GM23338 (cell line): Measurements from ENCODE around the gene TMEM44. TPM values are rescaled to one million over a fixed set of nuclear protein-coding genes. Genes with fewer than 3 reads are reported as not detected.

Source experiments
- ATAC-seq: fragments of 200-7000 bp; cut with Tn5 transposase; 3 replicates; pipeline ENCODE4 v1.9.1; 2020
- DNase-seq: peaks from one replicate; pipeline ENCODE4 v3.0.0-alpha.2; 2015; ENCODE audit warnings: low spot score
- H2AFZ ChIP-seq: fragments of 200-600 bp; sonication (generic); 2 replicates; pipeline ENCODE4 v1.8.0; 2016; ENCODE audit warnings: antibody characterized with exemption, mild to moderate bottlenecking, moderate library complexity
- H3F3A ChIP-seq: fragments of 200-600 bp; sonication (generic); replicated peaks from 2 replicates; pipeline ENCODE4 v1.8.0; 2017; ENCODE audit warnings: antibody characterized with exemption, mixed run types, low read depth
- H3K27ac ChIP-seq: fragments of 200-600 bp; sonication (generic); 2 replicates; pipeline ENCODE4 v1.6.1; 2016; ENCODE audit warnings: low read depth
- H3K27me3 ChIP-seq: fragments of 200-600 bp; sonication (generic); 2 replicates; pipeline ENCODE4 v1.8.0; 2016; ENCODE audit warnings: mild to moderate bottlenecking, mixed run types, moderate library complexity; ENCODE audit not compliant: insufficient read depth
- H3K36me3 ChIP-seq: fragments of 200-600 bp; sonication (generic); 2 replicates; pipeline ENCODE4 v1.8.0; 2016; ENCODE audit warnings: mild to moderate bottlenecking; ENCODE audit not compliant: insufficient read depth
- H3K4me1 ChIP-seq: fragments of 200-600 bp; sonication (generic); 2 replicates; pipeline ENCODE4 v1.8.0; 2016; ENCODE audit warnings: mild to moderate bottlenecking, moderate library complexity; ENCODE audit not compliant: insufficient read depth
- H3K4me2 ChIP-seq: fragments of 200-600 bp; sonication (generic); 2 replicates; pipeline ENCODE4 v1.7.1; 2017; ENCODE audit warnings: mixed run types
- H3K4me3 ChIP-seq: fragments of 200-600 bp; sonication (generic); 2 replicates; pipeline ENCODE4 v1.6.1; 2016; ENCODE audit warnings: mixed run types
- H3K79me2 ChIP-seq: fragments of 200-600 bp; sonication (generic); replicated peaks from 2 replicates; pipeline ENCODE4 v1.8.0; 2017; ENCODE audit warnings: mild to moderate bottlenecking; ENCODE audit not compliant: insufficient read depth
- H3K9me2 ChIP-seq: fragments of 200-600 bp; sonication (generic); 2 replicates; pipeline ENCODE4 v1.8.0; 2017; ENCODE audit not compliant: insufficient read depth
- H4K20me1 ChIP-seq: fragments of 200-600 bp; sonication (generic); replicated peaks from 2 replicates; pipeline ENCODE4 v1.8.0; 2017; ENCODE audit warnings: mild to moderate bottlenecking; ENCODE audit not compliant: insufficient read depth
- H3K27ac Mint-ChIP-seq: 2 replicates; pipeline ENCODE4 v1.8.0; 2020; ENCODE audit warnings: inconsistent platforms, mild to moderate bottlenecking, moderate library complexity, mixed read lengths
- H3K27me3 Mint-ChIP-seq: 3 replicates; pipeline ENCODE4 v1.8.0; 2022; ENCODE audit warnings: low read depth, mild to moderate bottlenecking, moderate library complexity, mixed read lengths, inconsistent platforms; ENCODE audit not compliant: insufficient read depth, poor library complexity
- H3K36me3 Mint-ChIP-seq: 3 replicates; pipeline ENCODE4 v1.8.0; 2021; ENCODE audit warnings: low read depth, mild to moderate bottlenecking, inconsistent platforms, moderate library complexity, mixed read lengths
- H3K4me1 Mint-ChIP-seq: 3 replicates; pipeline ENCODE4 v1.8.0; 2020; ENCODE audit warnings: mild to moderate bottlenecking, inconsistent platforms, mixed read lengths
- H3K4me3 Mint-ChIP-seq: 3 replicates; pipeline ENCODE4 v1.8.0; 2021; ENCODE audit warnings: moderate library complexity, mild to moderate bottlenecking, inconsistent platforms, mixed read lengths
- H3K9me3 Mint-ChIP-seq: 3 replicates; pipeline ENCODE4 v1.8.0; 2020; ENCODE audit warnings: moderate library complexity, mild to moderate bottlenecking, inconsistent platforms, mixed read lengths
- CREB1 ChIP-seq: fragments of 250-450 bp; sonication (Bioruptor Pico); IDR thresholded peaks from 2 replicates; pipeline ENCODE4 v1.5.0; 2020; ENCODE audit warnings: low read depth, mild to moderate bottlenecking, moderate library complexity
- EZH2 ChIP-seq: fragments of 200-600 bp; sonication (generic); IDR thresholded peaks from one replicate; pipeline ENCODE4 v1.8.0; 2017; ENCODE audit warnings: antibody characterized with exemption, mild to moderate bottlenecking, low read depth; ENCODE audit not compliant: unreplicated experiment
- EZH2phosphoT487 ChIP-seq: fragments of 200-600 bp; sonication (generic); IDR thresholded peaks from one replicate; pipeline ENCODE4 v1.8.1; 2018; ENCODE audit warnings: antibody characterized with exemption; ENCODE audit not compliant: unreplicated experiment
- JUNB ChIP-seq: IDR thresholded peaks from one replicate; pipeline ENCODE4 v1.6.1; 2016; ENCODE audit warnings: antibody characterized with exemption; ENCODE audit not compliant: unreplicated experiment
- NANOG ChIP-seq: IDR thresholded peaks from 2 replicates; pipeline ENCODE4 v1.6.1; 2016; ENCODE audit warnings: antibody characterized with exemption, borderline replicate concordance
- POLR2AphosphoS5 ChIP-seq: IDR thresholded peaks from 2 replicates; pipeline ENCODE4 v1.6.1; 2016; ENCODE audit warnings: antibody characterized with exemption, low read depth
- STAT1 ChIP-seq: IDR thresholded peaks from one replicate; pipeline ENCODE4 v1.6.1; 2016; ENCODE audit warnings: antibody characterized with exemption; ENCODE audit not compliant: unreplicated experiment
- ZNF114 ChIP-seq: fragments of 250-450 bp; sonication (Bioruptor Pico); IDR thresholded peaks from 2 replicates; pipeline ENCODE4 v1.5.0; 2020; ENCODE audit warnings: mild to moderate bottlenecking, moderate library complexity
- ZNF331 ChIP-seq: fragments of 250-450 bp; sonication (Bioruptor Pico); IDR thresholded peaks from 2 replicates; pipeline ENCODE4 v1.5.0; 2020; ENCODE audit warnings: low read depth, mild to moderate bottlenecking, moderate library complexity
- polyA plus RNA-seq: library from polyadenylated mRNA; unstranded; fragments of >200 nt; fragmentation: Nextera tagmentation; extraction: Ambion mirVana; gene quantifications from 2 replicates; pipeline ENCODE4 v1.2.1, GENCODE V29; 2016
- total RNA-seq: library from RNA; depleted of rRNA; stranded (reverse); fragments of >200 nt; shearing (Covaris generic); gene quantifications from 2 replicates; pipeline ENCODE4 v1.2.3, GENCODE V29; 2014
- TF ChIP-seq, protein P1 (sequence below), 2 experiments: fragments of 200-600 bp in 1 of 2; sonication (generic) in 1 of 2; conservative IDR thresholded peaks; 2 replicates each; pipeline versions ENCODE4 v1.5.1 to v1.6.1; 2016 to 2017; ENCODE audit warnings: antibody characterized with exemption in 2 of 2, low read depth in 2 of 2, mild to moderate bottlenecking in 2 of 2, moderate library complexity in 1 of 2
- TF ChIP-seq, protein P2 (sequence below): IDR thresholded peaks from 2 replicates; pipeline ENCODE4 v1.6.1; 2016; ENCODE audit warnings: antibody characterized with exemption
- TF ChIP-seq, protein P3 (sequence below): fragments of 250-450 bp; sonication (Bioruptor Pico); IDR thresholded peaks from 2 replicates; pipeline ENCODE4 v1.5.0; 2020; ENCODE audit warnings: mild to moderate bottlenecking, moderate library complexity

The TMEM44 gene
- total and polyA plus RNA-seq, 2 experiments from 2014 or later, result 10.0 to 10.5 TPM

DNA sequence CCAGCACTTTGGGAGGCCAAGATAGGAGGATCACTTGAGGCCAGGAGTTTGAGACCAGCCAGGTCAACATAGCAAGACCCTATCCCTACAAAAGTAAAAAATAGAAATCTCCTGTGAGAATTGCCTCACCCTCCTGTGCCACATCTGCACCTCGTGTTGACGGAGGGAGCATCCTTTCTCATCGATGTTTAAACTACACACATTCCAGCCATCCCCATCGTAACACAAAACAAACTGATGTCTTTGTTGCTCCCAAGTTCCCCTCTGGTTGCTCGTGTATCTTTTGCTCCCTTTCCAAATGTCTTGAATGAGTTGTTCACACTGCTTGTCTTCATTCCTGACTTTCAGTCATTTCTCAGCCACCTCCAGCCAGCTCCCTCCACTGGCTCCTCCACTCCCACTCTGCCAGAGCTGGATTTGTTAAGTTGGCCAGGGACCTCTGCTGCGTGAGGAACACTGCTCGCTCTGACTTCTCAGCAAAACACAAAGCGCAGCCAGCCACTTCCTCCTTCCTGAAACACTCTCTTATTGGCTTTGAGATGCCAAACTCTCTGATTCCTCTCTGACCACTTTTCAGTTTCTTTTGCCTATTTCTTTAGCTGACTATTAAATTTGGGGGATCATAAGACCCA lies 92.8 kb downstream of the TMEM44 start:
- H3K27me3 ChIP-seq, result no peaks in the 10 kb centered on the region
- Mint-ChIP-seq H3K9me3 (0 out of 3 replicates have a peak, but pooled peaks cover 3% of the 10 kb centered on the region), H3K4me1 (no peaks in the 10 kb centered on the region), H3K27ac (no peak overlapping the region), H3K27me3 (peaks cover 3% of the 10 kb centered on the region), H3K36me3 (no peaks in the 10 kb centered on the region), H3K4me3 (no peak overlapping the region)
- no peaks in the 10 kb centered on the region for H3K9me2 ChIP-seq
- ATAC-seq, result no peak
- H4K20me1 ChIP-seq, result no peaks in the 10 kb centered on the region
- peak overlapping the region; percentile 59; the same call in 1 of the 2 replicates for H2AFZ ChIP-seq
- no peak overlapping the region for H3K27ac ChIP-seq
- TF ChIP-seq CREB1 (CRISPR knock-in tag), result no peak
- no peak for TF ChIP-seq ZNF114 (CRISPR knock-in tag)
- no peak for TF ChIP-seq ZNF331 (CRISPR knock-in tag)
- TF ChIP-seq EZH2phosphoT487, result no peak
- TF ChIP-seq STAT1, result no peak
- no peak for DNase-seq
- no peaks in the 10 kb centered on the region for H3F3A ChIP-seq
- H3K36me3 ChIP-seq, result no peaks in the 10 kb centered on the region
- H3K79me2 ChIP-seq, result no peaks in the 10 kb centered on the region
- no peak overlapping the region for H3K4me3 ChIP-seq
- no peaks in the 10 kb centered on the region for H3K4me1 ChIP-seq
- no peak overlapping the region for H3K4me2 ChIP-seq

DNA sequence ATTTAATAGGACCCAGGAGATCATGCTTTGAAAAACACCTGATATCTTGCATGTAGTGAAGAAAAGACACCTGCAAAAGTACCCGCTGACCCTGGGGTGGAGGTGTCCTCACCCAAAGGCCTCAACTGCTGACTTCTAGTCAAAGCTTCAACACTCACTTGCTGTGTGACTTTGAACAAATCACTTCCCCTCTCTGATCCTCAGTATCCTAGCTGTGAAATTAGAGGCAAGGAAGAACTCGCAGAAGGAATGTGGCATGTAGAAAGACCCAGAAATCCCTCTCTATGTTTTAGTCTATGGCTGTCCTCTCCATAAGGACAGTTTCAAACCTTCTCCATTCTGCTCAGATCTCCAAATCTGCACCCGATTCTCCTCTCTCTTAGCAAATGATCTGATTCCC lies 93.7 kb downstream of the TMEM44 start:
- no peak overlapping the region for H3K4me3 Mint-ChIP-seq
- no peak overlapping the region for H3K27ac Mint-ChIP-seq
- Histone ChIP-seq H3K4me2 (no peak overlapping the region), H3K9me2 (no peaks in the 10 kb centered on the region), H3K27ac (no peak overlapping the region), H4K20me1 (no peaks in the 10 kb centered on the region), H3F3A (no peaks in the 10 kb centered on the region), H3K4me1 (no peaks in the 10 kb centered on the region), H3K4me3 (no peak overlapping the region), H3K79me2 (no peaks in the 10 kb centered on the region), H3K27me3 (no peaks in the 10 kb centered on the region), H3K36me3 (no peaks in the 10 kb centered on the region), H2AFZ (no peak overlapping the region)
- H3K36me3 Mint-ChIP-seq, result no peaks in the 10 kb centered on the region
- ATAC-seq (no peak), DNase-seq (no peak)
- H3K27me3 Mint-ChIP-seq, result peaks cover 3% of the 10 kb centered on the region
- peaks cover 8% of the 10 kb centered on the region; the same call in 2 of the 3 replicates for H3K9me3 Mint-ChIP-seq
- no peaks in the 10 kb centered on the region for H3K4me1 Mint-ChIP-seq
- TF ChIP-seq EZH2 (no peak), CREB1 (CRISPR knock-in tag) (no peak), NANOG (no peak), POLR2AphosphoS5 (no peak), JUNB (no peak), STAT1 (no peak), EZH2phosphoT487 (no peak), ZNF331 (CRISPR knock-in tag) (no peak), ZNF114 (CRISPR knock-in tag) (no peak)
- TF ChIP-seq, protein P1, sequence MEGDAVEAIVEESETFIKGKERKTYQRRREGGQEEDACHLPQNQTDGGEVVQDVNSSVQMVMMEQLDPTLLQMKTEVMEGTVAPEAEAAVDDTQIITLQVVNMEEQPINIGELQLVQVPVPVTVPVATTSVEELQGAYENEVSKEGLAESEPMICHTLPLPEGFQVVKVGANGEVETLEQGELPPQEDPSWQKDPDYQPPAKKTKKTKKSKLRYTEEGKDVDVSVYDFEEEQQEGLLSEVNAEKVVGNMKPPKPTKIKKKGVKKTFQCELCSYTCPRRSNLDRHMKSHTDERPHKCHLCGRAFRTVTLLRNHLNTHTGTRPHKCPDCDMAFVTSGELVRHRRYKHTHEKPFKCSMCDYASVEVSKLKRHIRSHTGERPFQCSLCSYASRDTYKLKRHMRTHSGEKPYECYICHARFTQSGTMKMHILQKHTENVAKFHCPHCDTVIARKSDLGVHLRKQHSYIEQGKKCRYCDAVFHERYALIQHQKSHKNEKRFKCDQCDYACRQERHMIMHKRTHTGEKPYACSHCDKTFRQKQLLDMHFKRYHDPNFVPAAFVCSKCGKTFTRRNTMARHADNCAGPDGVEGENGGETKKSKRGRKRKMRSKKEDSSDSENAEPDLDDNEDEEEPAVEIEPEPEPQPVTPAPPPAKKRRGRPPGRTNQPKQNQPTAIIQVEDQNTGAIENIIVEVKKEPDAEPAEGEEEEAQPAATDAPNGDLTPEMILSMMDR (conservative IDR thresholded peaks at IDR 0.05; ENCODE audit: low read depth in 2 of 2), result no peak
- TF ChIP-seq, protein P2, sequence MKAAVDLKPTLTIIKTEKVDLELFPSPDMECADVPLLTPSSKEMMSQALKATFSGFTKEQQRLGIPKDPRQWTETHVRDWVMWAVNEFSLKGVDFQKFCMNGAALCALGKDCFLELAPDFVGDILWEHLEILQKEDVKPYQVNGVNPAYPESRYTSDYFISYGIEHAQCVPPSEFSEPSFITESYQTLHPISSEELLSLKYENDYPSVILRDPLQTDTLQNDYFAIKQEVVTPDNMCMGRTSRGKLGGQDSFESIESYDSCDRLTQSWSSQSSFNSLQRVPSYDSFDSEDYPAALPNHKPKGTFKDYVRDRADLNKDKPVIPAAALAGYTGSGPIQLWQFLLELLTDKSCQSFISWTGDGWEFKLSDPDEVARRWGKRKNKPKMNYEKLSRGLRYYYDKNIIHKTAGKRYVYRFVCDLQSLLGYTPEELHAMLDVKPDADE, result no peak
- TF ChIP-seq, protein P3, sequence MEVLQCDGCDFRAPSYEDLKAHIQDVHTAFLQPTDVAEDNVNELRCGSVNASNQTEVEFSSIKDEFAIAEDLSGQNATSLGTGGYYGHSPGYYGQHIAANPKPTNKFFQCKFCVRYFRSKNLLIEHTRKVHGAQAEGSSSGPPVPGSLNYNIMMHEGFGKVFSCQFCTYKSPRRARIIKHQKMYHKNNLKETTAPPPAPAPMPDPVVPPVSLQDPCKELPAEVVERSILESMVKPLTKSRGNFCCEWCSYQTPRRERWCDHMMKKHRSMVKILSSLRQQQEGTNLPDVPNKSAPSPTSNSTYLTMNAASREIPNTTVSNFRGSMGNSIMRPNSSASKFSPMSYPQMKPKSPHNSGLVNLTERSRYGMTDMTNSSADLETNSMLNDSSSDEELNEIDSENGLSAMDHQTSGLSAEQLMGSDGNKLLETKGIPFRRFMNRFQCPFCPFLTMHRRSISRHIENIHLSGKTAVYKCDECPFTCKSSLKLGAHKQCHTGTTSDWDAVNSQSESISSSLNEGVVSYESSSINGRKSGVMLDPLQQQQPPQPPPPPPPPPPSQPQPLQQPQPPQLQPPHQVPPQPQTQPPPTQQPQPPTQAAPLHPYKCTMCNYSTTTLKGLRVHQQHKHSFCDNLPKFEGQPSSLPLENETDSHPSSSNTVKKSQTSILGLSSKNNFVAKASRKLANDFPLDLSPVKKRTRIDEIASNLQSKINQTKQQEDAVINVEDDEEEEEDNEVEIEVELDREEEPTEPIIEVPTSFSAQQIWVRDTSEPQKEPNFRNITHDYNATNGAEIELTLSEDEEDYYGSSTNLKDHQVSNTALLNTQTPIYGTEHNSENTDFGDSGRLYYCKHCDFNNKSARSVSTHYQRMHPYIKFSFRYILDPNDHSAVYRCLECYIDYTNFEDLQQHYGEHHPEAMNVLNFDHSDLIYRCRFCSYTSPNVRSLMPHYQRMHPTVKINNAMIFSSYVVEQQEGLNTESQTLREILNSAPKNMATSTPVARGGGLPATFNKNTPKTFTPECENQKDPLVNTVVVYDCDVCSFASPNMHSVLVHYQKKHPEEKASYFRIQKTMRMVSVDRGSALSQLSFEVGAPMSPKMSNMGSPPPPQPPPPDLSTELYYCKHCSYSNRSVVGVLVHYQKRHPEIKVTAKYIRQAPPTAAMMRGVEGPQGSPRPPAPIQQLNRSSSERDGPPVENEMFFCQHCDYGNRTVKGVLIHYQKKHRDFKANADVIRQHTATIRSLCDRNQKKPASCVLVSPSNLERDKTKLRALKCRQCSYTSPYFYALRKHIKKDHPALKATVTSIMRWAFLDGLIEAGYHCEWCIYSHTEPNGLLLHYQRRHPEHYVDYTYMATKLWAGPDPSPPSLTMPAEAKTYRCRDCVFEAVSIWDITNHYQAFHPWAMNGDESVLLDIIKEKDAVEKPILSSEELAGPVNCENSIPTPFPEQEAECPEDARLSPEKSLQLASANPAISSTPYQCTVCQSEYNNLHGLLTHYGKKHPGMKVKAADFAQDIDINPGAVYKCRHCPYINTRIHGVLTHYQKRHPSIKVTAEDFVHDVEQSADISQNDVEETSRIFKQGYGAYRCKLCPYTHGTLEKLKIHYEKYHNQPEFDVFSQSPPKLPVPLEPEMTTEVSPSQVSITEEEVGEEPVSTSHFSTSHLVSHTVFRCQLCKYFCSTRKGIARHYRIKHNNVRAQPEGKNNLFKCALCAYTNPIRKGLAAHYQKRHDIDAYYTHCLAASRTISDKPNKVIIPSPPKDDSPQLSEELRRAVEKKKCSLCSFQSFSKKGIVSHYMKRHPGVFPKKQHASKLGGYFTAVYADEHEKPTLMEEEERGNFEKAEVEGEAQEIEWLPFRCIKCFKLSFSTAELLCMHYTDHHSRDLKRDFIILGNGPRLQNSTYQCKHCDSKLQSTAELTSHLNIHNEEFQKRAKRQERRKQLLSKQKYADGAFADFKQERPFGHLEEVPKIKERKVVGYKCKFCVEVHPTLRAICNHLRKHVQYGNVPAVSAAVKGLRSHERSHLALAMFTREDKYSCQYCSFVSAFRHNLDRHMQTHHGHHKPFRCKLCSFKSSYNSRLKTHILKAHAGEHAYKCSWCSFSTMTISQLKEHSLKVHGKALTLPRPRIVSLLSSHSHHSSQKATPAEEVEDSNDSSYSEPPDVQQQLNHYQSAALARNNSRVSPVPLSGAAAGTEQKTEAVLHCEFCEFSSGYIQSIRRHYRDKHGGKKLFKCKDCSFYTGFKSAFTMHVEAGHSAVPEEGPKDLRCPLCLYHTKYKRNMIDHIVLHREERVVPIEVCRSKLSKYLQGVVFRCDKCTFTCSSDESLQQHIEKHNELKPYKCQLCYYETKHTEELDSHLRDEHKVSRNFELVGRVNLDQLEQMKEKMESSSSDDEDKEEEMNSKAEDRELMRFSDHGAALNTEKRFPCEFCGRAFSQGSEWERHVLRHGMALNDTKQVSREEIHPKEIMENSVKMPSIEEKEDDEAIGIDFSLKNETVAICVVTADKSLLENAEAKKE, result no peak
